ENCODE data around the gene HSD17B11. TPM values are rescaled to one million over a fixed set of nuclear protein-coding genes. Genes with fewer than 3 reads are reported as not detected.

The HSD17B11 gene
- total and polyA plus RNA-seq, 2 of the 8 experiments (the other 6 are each of a cell fraction or from before 2014, with no cell fraction given), result 6.0 to 9.0 TPM

DNA sequence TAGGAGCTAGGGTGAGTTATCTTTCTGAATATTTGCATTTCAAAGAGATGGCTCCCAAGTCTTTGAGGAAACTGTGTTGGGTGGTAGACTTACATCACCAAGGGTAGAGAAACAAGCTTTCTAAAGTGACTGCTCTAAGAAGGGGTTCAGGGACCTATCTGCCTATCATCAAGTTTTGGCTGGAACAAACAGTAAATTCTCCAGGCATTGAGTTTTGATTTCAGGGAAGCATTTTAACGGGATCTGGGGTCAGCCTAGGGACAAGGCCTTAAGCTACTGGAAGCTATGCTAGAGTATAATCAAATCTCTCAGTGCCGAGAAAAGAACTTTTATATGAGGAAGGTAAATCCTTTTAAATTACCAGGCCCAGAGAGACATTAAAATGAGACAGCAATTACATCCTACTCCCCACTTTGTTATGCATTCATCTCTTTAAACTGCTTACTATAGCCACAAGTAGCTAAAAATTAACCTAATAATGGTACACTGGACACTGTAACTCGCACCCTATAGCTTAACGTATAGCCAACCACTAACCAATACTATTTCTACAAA, 29.4 kb upstream of the HSD17B11 start:
- Histone ChIP-seq H3K18ac (ENCODE audit: extremely low read depth, low read length) (no peak overlapping the region), H3K4ac (replicated peaks; ENCODE audit: insufficient read length, low read depth, low read length) (no peak overlapping the region), H3K4me3 (ENCODE audit: extremely low read depth in 1 of 4, insufficient read depth in 2 of 4, low read depth in 3 of 4, low read length in 4 of 4) (no peak overlapping the region), H3K9me3 (ENCODE audit: insufficient read depth in 2 of 2, low read depth in 1 of 2, low read length in 1 of 2) (0 out of 4 replicates have a peak, but pooled peaks cover 0 to 2% of the 10 kb centered on the region in 2 experiments), H3K4me2 (ENCODE audit: insufficient read depth in 1 of 2, low read depth in 2 of 2, low read length in 2 of 2) (peak overlapping the region in 1 of 2 experiments; percentile 13; a peak in 1 of 4 replicates), H2BK20ac (ENCODE audit: low read length) (no peak overlapping the region), H3K27ac (ENCODE audit: low read depth, low read length) (no peak overlapping the region), H4K5ac (ENCODE audit: insufficient read length, low read depth, low read length) (no peak overlapping the region), H3K27me3 (replicated peaks in 1 of 4; ENCODE audit: control insufficient read depth in 3 of 4, extremely low read depth in 1 of 4, insufficient read depth in 3 of 4, low read length in 3 of 4) (no peaks in the 10 kb centered on the region), H2AK5ac (ENCODE audit: low read depth, low read length) (no peak overlapping the region), H3K56ac (replicated peaks; ENCODE audit: insufficient read length, low read depth, low read length) (no peak overlapping the region), H4K8ac (ENCODE audit: extremely low read depth, insufficient read depth, low read length) (no peak overlapping the region), H3K79me1 (ENCODE audit: low read depth, low read length) (peaks cover 4% of the 10 kb centered on the region), H4K91ac (replicated peaks; ENCODE audit: insufficient read length, low read length) (no peak overlapping the region), H4K20me1 (replicated peaks in 1 of 2; ENCODE audit: control insufficient read depth in 1 of 2, insufficient read depth in 2 of 2, low read length in 2 of 2) (no peaks in the 10 kb centered on the region), H3K36me3 (ENCODE audit: control insufficient read depth in 2 of 4, insufficient read depth in 4 of 4, low read length in 3 of 4) (no peaks in the 10 kb centered on the region), H3K4me1 (replicated peaks in 1 of 4; ENCODE audit: control insufficient read depth in 3 of 4, insufficient read depth in 4 of 4, low read length in 3 of 4) (peaks cover 2 to 19% (median 10%) of the 10 kb centered on the region in 4 experiments; a peak in 6 of 7 replicates), H2BK120ac (replicated peaks; ENCODE audit: low read depth, low read length) (no peak overlapping the region), H3K9ac (replicated peaks in 1 of 4; ENCODE audit: extremely low read depth in 1 of 4, low read depth in 3 of 4, low read length in 3 of 4) (no peak overlapping the region), H2BK12ac (ENCODE audit: low read depth, low read length) (no peak overlapping the region), H2BK5ac (ENCODE audit: low read depth, low read length) (no peak overlapping the region), H3K23me2 (ENCODE audit: low read depth, low read length) (0 out of 2 replicates have a peak, but pooled peaks cover 2% of the 10 kb centered on the region), H2AFZ (ENCODE audit: low read length) (no peak overlapping the region), H3K14ac (ENCODE audit: insufficient read length) (no peak overlapping the region), H2BK15ac (ENCODE audit: low read length) (no peak overlapping the region), H3K23ac (ENCODE audit: insufficient read length) (no peak overlapping the region), H3K79me2 (ENCODE audit: control insufficient read depth in 1 of 2, insufficient read depth in 2 of 2, low read length in 2 of 2) (peaks cover 0 to 26% of the 10 kb centered on the region in 2 experiments; a peak in 3 of 4 replicates)
- POLR2A ChIA-PET (ENCODE audit: partially characterized antibody), result interaction anchor here (1.4 kb wide), 1 partner anchor 13 kb away, joined by 5 read pairs; no protein-coding TSS in a partner anchor
- no peak for DNase-seq (ENCODE audit: low read depth in 1 of 2, low spot score in 2 of 2)
- 93% methylated on average over 4 of the region's 4 CpGs; no CpG with 5 or more reads in 1 of the 2 experiments for WGBS, 2 experiments (ENCODE audit: extremely low coverage in 1 of 2, insufficient coverage in 1 of 2, insufficient read length in 1 of 2, insufficient replicate concordance in 2 of 2, low coverage in 1 of 2, low lambda C conversion rate in 2 of 2, missing lambda C conversion rate in 1 of 2)
- CTCF ChIA-PET (ENCODE audit: partially characterized antibody), result interaction anchor here (0.6 to 2.6 kb wide), 10 partner anchors 10 to 523 kb away, joined by 3 to 9 read pairs (median 4); partner anchors contain the start of gene HSD17B11
- no peak for FAIRE-seq
- TF ChIP-seq BCL11A (IDR thresholded peaks at IDR 0.05; ENCODE audit: low read depth in 2 of 2, low read length in 2 of 2), result no peak
- TF ChIP-seq CEBPB (IDR thresholded peaks at IDR 0.05; ENCODE audit: low read depth, low read length), result no peak
- no peak for TF ChIP-seq SP1 (IDR thresholded peaks at IDR 0.05; ENCODE audit: low read depth, low read length)
- no peak for TF ChIP-seq RFX5 (IDR thresholded peaks at IDR 0.05; ENCODE audit: borderline replicate concordance, low read depth, low read length)
- no peak for TF ChIP-seq TBP (IDR thresholded peaks at IDR 0.05; ENCODE audit: low read depth, low read length)

Measured in H1 (cell line).